ENCODE measurements around the gene KIF3B.
"Not testable (repeated sequence)": the region's sequence is repeated elsewhere in the genome, so short reads cannot be mapped to it uniquely, and the experiment has no call there.

KIF3B gene

GRCh38 chr20:32383441-32383840 lies 106.0 kb downstream of the KIF3B start:
- DNase-seq (ENCODE audit: low read depth, low spot score): not testable (repeated sequence)
